Endothelial cell (in vitro differentiated cells): ENCODE results near the gene NPRL2. TPM values are rescaled to one million over a fixed set of nuclear protein-coding genes. Genes with fewer than 3 reads are reported as not detected.

Experiments
- DNase-seq: peaks from one replicate; pipeline ENCODE4 v3.0.0; 2021; ENCODE audit warnings: low spot score
- H3K27ac Mint-ChIP-seq: one replicate; pipeline ENCODE4 v1.8.0; 2021; ENCODE audit warnings: mixed read lengths, inconsistent platforms; ENCODE audit not compliant: unreplicated experiment
- H3K27me3 Mint-ChIP-seq: one replicate; pipeline ENCODE4 v1.8.0; 2021; ENCODE audit warnings: mild to moderate bottlenecking, moderate library complexity, mixed read lengths, inconsistent platforms; ENCODE audit not compliant: unreplicated experiment
- H3K36me3 Mint-ChIP-seq: one replicate; pipeline ENCODE4 v1.8.0; 2021; ENCODE audit warnings: mild to moderate bottlenecking, low read depth, mixed read lengths, inconsistent platforms; ENCODE audit not compliant: unreplicated experiment
- H3K4me1 Mint-ChIP-seq: one replicate; pipeline ENCODE4 v1.8.0; 2021; ENCODE audit warnings: mild to moderate bottlenecking, mixed read lengths, inconsistent platforms; ENCODE audit not compliant: unreplicated experiment
- H3K4me3 Mint-ChIP-seq: one replicate; pipeline ENCODE4 v1.8.0; 2021; ENCODE audit warnings: mild to moderate bottlenecking, mixed read lengths, inconsistent platforms; ENCODE audit not compliant: unreplicated experiment
- H3K9me3 Mint-ChIP-seq: one replicate; pipeline ENCODE4 v1.8.0; 2021; ENCODE audit warnings: mixed read lengths, inconsistent platforms; ENCODE audit not compliant: unreplicated experiment
- total RNA-seq: library from RNA; stranded (reverse); fragmentation: NEBNext Ultra II Directional; extraction: Animal tissue kit (Norgen Biotek cat#: 25700); gene quantifications from one replicate; pipeline ENCODE4 v1.2.1, GENCODE V29; 2021; ENCODE audit not compliant: unreplicated experiment
- TF ChIP-seq, protein P1 (sequence below): fragments of 200-600 bp; sonication (generic); IDR thresholded peaks from one replicate; pipeline ENCODE4 v1.5.0; 2021; ENCODE audit warnings: antibody characterized with exemption; ENCODE audit not compliant: unreplicated experiment

The NPRL2 gene
- total RNA-seq, 1 donor from 2014 or later = 18.0 TPM

- H3K27ac Mint-ChIP-seq = peak overlapping the region; percentile 77
- H3K4me1 Mint-ChIP-seq = peaks cover 52% of the 10 kb centered on the region
- H3K9me3 Mint-ChIP-seq = no peaks in the 10 kb centered on the region
- peak overlapping the region; percentile 96 for H3K4me3 Mint-ChIP-seq
- peaks cover 26% of the 10 kb centered on the region for H3K27me3 Mint-ChIP-seq
- TF ChIP-seq, protein P1, sequence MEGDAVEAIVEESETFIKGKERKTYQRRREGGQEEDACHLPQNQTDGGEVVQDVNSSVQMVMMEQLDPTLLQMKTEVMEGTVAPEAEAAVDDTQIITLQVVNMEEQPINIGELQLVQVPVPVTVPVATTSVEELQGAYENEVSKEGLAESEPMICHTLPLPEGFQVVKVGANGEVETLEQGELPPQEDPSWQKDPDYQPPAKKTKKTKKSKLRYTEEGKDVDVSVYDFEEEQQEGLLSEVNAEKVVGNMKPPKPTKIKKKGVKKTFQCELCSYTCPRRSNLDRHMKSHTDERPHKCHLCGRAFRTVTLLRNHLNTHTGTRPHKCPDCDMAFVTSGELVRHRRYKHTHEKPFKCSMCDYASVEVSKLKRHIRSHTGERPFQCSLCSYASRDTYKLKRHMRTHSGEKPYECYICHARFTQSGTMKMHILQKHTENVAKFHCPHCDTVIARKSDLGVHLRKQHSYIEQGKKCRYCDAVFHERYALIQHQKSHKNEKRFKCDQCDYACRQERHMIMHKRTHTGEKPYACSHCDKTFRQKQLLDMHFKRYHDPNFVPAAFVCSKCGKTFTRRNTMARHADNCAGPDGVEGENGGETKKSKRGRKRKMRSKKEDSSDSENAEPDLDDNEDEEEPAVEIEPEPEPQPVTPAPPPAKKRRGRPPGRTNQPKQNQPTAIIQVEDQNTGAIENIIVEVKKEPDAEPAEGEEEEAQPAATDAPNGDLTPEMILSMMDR = no peak
- H3K36me3 Mint-ChIP-seq = peaks cover 36% of the 10 kb centered on the region
- peak; percentile 65 for DNase-seq
These were observed 29.7 kb downstream of the NPRL2 start for GRCh38 chr3:50320853-50321335.

DNA sequence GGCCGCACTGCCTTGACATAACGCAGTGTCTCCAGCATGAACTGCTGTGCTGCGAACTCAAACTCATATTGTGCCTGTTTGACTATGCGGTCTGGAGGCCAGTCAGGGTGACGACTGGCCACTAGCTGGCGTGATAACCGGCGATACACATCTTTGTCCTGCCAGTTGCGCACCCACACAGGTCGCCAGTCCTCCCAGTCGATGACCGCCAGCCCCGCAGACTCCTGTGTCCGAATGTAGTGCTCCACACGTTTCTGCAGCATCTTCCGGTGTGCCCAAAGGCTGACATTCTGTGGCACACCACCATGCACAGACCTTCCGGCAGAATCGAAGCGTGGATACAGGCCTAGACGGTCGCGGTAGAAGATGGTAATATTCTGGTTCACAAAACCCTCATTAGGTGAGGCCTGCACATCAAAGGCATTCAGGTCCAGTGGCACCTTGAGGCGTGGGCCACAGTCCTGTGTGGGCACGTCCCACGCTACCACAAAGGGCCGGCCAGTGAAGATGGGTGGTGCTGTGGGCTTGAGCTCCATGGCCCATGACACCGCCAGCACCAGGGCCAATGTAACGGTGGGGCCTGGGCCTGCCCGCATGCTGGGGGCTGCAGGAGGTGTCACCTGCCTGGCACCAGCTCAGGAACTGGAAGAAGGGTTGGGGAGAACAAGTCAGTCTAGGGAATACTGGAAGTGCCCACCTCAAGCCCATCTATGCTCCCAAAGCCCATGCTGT lies 30.5 kb downstream of the NPRL2 start:
- peak; percentile 4 for DNase-seq
- peak overlapping the region; percentile 77 for H3K27ac Mint-ChIP-seq
- peaks cover 41% of the 10 kb centered on the region for H3K36me3 Mint-ChIP-seq
- H3K27me3 Mint-ChIP-seq = peaks cover 26% of the 10 kb centered on the region
- H3K4me3 Mint-ChIP-seq = peak overlapping the region; percentile 96
- H3K4me1 Mint-ChIP-seq = peaks cover 55% of the 10 kb centered on the region
- H3K9me3 Mint-ChIP-seq = no peaks in the 10 kb centered on the region
- TF ChIP-seq, protein P1 = no peak

GRCh38 chr3:50319181-50319893 lies 31.2 kb downstream of the NPRL2 start:
- DNase-seq = no peak
- Mint-ChIP-seq H3K9me3 (no peaks in the 10 kb centered on the region), H3K27ac (peak overlapping the region; percentile 50), H3K36me3 (peaks cover 36% of the 10 kb centered on the region), H3K4me1 (peaks cover 49% of the 10 kb centered on the region), H3K27me3 (peaks cover 26% of the 10 kb centered on the region), H3K4me3 (peak overlapping the region; percentile 96)
- TF ChIP-seq, protein P1 = no peak

- H3K36me3 Mint-ChIP-seq = peaks cover 42% of the 10 kb centered on the region
- peak overlapping the region; percentile 70 for H3K27ac Mint-ChIP-seq
These were observed 32.0 kb downstream of the NPRL2 start for GRCh38 chr3:50318615-50319014.

More at GRCh38 chr3:50318615-50319014, 32.0 kb downstream of the NPRL2 start:
- peak overlapping the region; percentile 96 for H3K4me3 Mint-ChIP-seq
- H3K27me3 Mint-ChIP-seq = peaks cover 26% of the 10 kb centered on the region
- H3K4me1 Mint-ChIP-seq = peaks cover 46% of the 10 kb centered on the region
- H3K9me3 Mint-ChIP-seq = no peaks in the 10 kb centered on the region
- DNase-seq = no peak
- TF ChIP-seq, protein P1 = no peak
